GM23248 (cell line): ENCODE measurements around the gene THOC1.

Experiments
- EZH2 ChIP-seq: fragments of 200-600 bp; sonication (generic); IDR thresholded peaks from 2 replicates; pipeline ENCODE4 v1.6.1; 2018; ENCODE audit warnings: antibody characterized with exemption, mild to moderate bottlenecking; ENCODE audit not compliant: insufficient read depth, poor library complexity, severe bottlenecking
- EZH2phosphoT487 ChIP-seq: fragments of 200-600 bp; sonication (generic); IDR thresholded peaks from 2 replicates; pipeline ENCODE4 v1.6.1; 2018; ENCODE audit warnings: antibody characterized with exemption, moderate library complexity, mild to moderate bottlenecking, low read depth; ENCODE audit not compliant: insufficient read depth

GRCh38 chr18:267688-268552 lies at the start of gene THOC1:
- TF ChIP-seq EZH2phosphoT487, result no peak
- TF ChIP-seq EZH2, result no peak
